ENCODE data around the gene ERN1. TPM values are rescaled to one million over a fixed set of nuclear protein-coding genes. Genes with fewer than 3 reads are reported as not detected.
A peak's percentile ranks its signal among the peaks of the same experiment; 100 is the strongest.
"Not testable (repeated sequence)": the region's sequence is repeated elsewhere in the genome, so short reads cannot be mapped to it uniquely, and the experiment has no call there.

The ERN1 gene
- total RNA-seq, 2 donors from 2014 or later: 23.7 to 24.1 TPM

DNA sequence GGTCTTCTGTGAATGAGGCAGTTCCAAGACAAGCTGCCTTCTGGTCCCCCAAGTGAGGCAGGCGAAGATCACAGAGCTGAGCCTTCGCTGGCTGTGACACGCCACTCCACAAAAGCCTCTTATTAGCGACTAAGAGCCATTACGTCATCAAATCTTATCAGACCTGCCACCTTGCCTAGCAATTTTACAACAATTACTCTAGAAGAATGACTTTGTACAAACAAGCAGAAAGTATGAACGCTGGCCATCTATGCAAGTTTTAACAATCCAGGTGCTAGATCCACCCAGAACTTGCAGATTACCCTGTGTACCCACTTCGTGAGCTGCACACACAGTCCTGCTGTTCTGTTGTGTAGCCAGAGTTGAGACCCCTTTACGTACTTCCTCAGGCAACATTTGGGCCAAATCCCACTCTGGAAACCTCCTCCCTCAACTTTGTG lies 105.7 kb downstream of the ERN1 start:
- Mint-ChIP-seq H3K9me3 (no peaks in the 10 kb centered on the region), H3K27ac (peak overlapping the region; percentile 2 to 96), H3K36me3 (peaks cover 0 to 4% of the 10 kb centered on the region in 2 donors)
- peak in 1 of 2 donors; percentile 39 for DNase-seq (ENCODE audit: low spot score in 2 of 2)
- no peak for ATAC-seq

DNA sequence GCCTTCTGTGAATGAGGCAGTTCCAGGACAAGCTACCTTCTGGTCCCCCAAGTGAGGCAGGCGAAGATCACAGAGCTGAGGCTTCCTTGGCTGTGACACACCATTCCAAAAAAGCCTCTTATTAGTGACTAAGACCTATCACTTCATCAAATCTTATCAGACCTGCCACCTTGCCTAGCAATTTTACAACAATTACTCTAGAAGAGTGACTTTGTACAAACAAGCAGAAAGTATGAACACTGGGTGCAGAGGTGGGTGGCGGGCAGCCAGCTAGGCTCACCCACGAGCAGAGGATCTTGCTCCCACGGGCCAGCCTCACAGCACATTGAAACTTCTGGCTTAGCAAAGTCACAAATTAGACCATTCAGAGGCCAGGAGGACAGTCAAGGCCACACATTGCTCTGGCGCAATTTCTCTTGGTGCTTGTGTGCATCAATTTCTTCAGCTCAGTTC lies 107.3 kb downstream of the ERN1 start:
- ATAC-seq (no peak), DNase-seq (ENCODE audit: low spot score in 2 of 2) (peak in 1 of 2 donors; percentile 48)
- H3K9me3 Mint-ChIP-seq: no peaks in the 10 kb centered on the region
- peaks cover 0 to 8% of the 10 kb centered on the region in 2 donors for H3K36me3 Mint-ChIP-seq
- H3K27ac Mint-ChIP-seq: peak overlapping the region; percentile 96 to 97

DNA sequence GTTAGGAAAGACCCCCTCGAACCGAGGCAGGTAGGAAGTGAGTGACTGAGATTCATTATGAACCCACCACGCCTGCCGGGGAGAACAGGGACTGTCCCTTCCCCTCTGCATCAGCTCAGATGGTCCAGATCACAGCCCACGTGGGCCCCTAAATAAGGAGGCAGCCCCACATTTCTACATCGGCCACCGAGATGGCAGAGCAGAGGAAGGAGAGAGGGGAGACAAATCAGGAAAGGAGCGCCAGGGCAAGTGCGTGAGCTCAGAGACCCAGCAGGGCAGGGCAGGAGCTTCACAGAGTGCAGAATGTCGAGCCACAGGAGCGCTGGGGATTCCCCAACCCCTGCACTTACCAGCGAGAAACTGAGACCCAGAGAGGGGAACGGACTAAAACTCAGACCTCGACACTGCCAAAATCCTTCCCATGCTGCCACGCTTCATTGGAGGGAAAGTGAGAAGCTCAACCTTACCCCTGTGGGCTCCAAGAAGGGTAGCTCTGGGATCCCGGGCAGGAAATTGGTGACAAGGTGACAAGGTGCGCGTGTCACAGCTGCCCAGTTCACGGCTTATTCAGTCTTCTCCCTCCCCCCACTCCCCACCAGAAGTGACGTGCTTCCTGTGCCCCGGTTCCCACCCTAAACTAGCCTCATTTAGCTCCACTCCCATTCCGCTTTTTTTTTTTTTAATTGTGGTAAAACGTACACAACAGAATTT lies 109.7 kb downstream of the ERN1 start, which contains the start of gene ICAM2:
TSS of gene ICAM2 (minus strand) at position 578 of the 711 bp plus-strand sequence. CDS start 13,942 bp downstream, outside the sequence.
- ATAC-seq (peak; percentile 75 to 76), DNase-seq (ENCODE audit: low spot score in 2 of 2) (peak; percentile 63 to 88)
- peak within 1 kb of the TSS; percentile 96 to 99 for H3K27ac Mint-ChIP-seq
- peaks cover 0 to 7% of the 10 kb centered on the region in 2 donors for H3K36me3 Mint-ChIP-seq
- H3K9me3 Mint-ChIP-seq: no peaks in the 10 kb centered on the region

DNA sequence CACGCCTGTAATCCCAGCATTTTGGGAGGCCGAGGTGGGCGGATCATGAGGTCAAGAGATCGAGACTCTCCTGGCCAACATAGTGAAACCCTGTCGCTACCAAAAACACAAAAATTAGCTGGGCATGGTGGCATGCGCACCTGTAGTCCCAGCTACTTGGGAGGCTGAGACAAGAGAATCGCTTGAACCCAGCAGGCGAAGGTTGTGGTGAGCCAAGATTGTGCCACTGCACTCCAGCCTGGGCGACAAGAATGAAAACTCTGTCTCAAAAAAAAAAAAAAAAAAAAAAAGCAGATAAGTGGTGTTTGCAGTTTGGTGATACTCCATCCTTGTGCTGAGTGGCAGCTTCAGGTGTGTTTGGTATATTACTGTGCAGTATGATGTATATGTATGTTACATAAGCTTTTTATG lies 110.4 kb downstream of the ERN1 start:
- H3K36me3 Mint-ChIP-seq, H3K9me3 Mint-ChIP-seq: not testable (repeated sequence)
- peak; percentile 9 to 39 for ATAC-seq
- H3K27ac Mint-ChIP-seq: peak overlapping the region; percentile 96 to 99
- DNase-seq (ENCODE audit: low spot score in 2 of 2): peak in 1 of 2 donors; percentile 54

DNA sequence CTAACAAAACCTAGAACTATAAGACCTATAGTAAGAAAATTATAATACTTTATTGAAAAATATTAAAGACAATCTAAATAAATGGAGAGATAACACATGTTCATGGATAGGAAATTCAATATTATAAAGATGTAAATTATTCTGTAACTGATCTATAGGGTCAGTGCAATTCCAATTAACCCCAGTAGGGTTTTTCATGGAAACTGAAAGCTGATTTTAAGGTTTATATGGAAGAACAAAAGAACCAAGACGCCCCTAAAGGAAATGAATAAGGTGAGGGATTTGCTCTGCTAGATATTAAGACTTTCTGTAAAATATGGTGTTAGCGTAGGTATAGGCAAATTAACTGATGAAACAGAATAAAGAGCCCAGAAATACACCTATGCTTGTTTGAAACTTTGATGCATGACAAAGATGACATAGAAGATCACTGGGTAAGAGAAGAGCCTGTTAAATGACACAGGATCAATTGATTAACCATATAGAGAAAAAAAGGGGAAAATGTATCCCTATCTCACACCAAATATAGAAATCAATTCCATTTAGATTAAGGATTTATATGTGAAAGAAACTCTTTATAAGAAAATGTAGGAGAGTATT lies 112.5 kb downstream of the ERN1 start:
- no peaks in the 10 kb centered on the region for H3K9me3 Mint-ChIP-seq
- H3K36me3 Mint-ChIP-seq: peaks cover 0 to 7% of the 10 kb centered on the region in 2 donors
- DNase-seq (ENCODE audit: low spot score in 2 of 2) (no peak), ATAC-seq (no peak)
- H3K27ac Mint-ChIP-seq: peak overlapping the region; percentile 94 to 98

DNA sequence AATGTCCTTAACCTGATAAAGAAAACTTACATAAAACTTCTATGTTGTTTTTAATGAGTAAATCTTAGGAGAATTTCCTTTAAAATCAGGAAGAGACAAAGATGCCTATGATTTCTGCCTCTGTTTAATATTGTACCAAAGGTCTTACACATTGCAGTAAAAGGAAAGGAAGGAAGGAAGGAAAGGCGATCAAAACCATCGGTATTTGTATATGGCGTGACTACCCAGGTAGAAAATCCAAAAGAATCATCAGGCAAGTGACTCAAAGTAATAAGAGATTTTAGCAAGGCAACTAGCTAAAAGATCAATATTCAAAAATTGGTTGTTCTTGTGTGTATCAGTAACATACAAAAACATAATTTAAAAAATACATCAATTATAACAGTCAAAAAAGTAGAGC lies 113.0 kb downstream of the ERN1 start:
- H3K9me3 Mint-ChIP-seq: no peaks in the 10 kb centered on the region
- no peak for DNase-seq (ENCODE audit: low spot score in 2 of 2)
- ATAC-seq: no peak
- H3K27ac Mint-ChIP-seq: peak overlapping the region; percentile 90 to 98
- H3K36me3 Mint-ChIP-seq: peaks cover 0 to 9% of the 10 kb centered on the region in 2 donors

DNA sequence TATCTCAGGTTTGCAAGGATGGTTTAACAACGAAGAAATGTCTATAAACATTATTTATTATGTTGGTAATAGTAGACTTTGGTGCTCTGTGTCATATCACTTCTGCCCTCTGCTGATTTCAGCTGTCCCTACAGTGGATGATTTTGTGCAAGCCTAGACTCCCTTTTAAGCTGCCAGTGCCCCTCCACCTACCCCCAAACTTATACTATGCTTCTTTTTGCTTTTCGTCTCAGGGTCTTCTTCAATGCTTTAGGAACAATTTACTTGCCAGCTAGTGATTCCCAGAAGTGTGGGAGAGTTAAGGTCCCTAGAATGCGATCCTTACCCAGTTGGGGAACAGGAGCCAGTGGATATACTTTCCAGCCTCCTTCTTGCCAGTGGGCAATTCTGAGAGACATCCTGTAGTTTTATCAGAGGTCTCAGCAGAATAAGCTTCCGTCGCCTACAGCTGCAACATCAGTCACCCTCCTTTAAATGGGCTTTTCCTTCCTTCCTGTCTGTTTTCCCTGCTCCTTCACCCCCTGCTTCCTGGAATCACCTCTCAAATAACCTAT lies 113.6 kb downstream of the ERN1 start:
- Mint-ChIP-seq H3K9me3 (no peaks in the 10 kb centered on the region), H3K27ac (peak overlapping the region; percentile 90 to 98), H3K36me3 (peaks cover 0 to 15% of the 10 kb centered on the region in 2 donors)
- ATAC-seq: no peak
- DNase-seq (ENCODE audit: low spot score in 2 of 2): peak in 1 of 2 donors; percentile 50

DNA sequence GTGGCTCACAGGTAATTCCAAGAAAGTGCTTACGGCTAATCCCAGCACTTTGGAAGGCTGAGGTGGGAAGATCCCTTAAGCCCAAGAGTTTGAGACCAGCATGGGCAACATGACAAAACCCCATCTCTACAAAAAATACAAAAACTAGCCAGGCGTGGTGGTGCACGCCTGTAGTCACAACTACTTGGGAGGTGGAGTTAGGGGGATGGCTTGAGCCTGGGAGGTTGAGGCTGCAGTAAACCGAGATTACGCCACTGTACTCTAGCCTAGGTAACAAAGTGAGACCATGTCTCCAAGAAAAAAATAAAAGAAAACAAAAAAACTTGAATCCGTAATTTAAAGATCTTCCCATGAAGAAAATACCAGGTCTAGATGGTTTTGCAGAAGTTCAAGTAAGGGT lies 114.5 kb downstream of the ERN1 start:
- Mint-ChIP-seq H3K36me3 (peaks cover 0 to 18% of the 10 kb centered on the region in 2 donors), H3K9me3 (no peaks in the 10 kb centered on the region), H3K27ac (peak overlapping the region; percentile 91 to 98)
- DNase-seq (ENCODE audit: low spot score in 2 of 2): peak in 1 of 2 donors; percentile 35
- no peak for ATAC-seq

DNA sequence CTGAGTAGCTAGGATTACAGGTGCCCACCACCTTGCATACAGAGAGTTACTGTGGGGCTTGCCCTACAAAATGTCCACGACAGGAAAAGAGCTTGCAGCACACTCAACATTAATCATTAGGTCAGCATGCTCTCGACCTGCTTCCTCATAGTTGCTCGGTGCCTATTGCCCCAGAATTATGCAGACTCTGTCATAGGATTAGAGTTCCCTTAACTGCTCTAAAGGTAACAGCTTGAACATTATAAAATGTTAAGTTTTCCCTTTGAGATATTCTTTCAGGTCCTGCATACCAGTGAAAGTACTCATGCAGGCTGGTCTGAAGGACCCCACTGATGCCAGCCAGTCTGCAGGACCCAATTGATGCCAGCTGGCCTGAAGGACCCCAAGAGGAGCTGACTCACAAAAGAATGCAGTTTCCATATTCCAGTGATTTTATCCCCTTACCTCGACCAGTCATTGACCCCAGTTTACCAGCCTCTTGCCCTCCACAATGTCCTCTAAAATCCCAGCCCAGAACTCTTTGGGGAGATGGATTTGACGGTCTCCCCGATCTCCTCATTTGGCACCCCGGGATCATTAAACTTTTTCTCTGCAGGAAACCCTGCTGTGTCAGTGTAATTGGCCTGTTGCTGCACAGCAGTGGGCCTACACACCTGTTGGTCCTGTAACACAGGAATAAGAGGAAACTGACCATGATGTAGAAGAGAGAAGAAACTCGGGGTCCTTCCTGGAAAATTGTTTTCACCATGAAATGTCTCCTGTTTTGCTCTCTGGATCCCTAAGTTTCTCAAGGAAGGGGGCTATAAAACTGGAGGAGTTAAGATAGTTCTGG lies 120.2 kb downstream of the ERN1 start:
- DNase-seq (ENCODE audit: low spot score in 2 of 2) (peak in 1 of 2 donors; percentile 40), ATAC-seq (peak in 1 of 2 donors; percentile 24)
- H3K27ac Mint-ChIP-seq: peak overlapping the region; percentile 37 to 79
- H3K36me3 Mint-ChIP-seq: peaks cover 0 to 20% of the 10 kb centered on the region in 2 donors
- H3K9me3 Mint-ChIP-seq: no peaks in the 10 kb centered on the region

DNA sequence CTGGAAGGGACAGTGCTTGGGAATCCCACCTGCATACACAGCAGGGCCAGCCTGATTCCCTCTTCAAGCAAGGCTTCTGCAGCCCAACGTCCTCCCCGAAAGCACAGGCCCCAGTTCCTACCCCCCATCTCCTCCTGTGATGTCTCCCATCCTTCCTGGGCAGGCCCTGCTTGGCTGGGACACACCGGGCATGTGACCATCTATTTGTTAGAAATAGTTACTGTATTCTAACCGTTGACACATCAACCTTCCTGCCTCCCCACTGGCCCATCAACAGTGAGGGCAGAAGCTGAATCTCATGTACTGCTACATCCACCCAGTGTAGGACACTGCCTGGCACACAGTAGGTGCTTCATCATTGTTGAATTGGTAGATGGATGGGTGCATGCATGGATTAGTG lies 121.1 kb downstream of the ERN1 start:
- DNase-seq (ENCODE audit: low spot score in 2 of 2) (no peak), ATAC-seq (no peak)
- H3K9me3 Mint-ChIP-seq: no peaks in the 10 kb centered on the region
- peaks cover 0 to 20% of the 10 kb centered on the region in 2 donors for H3K36me3 Mint-ChIP-seq
- peak overlapping the region in 1 of 2 donors; percentile 37 for H3K27ac Mint-ChIP-seq

DNA sequence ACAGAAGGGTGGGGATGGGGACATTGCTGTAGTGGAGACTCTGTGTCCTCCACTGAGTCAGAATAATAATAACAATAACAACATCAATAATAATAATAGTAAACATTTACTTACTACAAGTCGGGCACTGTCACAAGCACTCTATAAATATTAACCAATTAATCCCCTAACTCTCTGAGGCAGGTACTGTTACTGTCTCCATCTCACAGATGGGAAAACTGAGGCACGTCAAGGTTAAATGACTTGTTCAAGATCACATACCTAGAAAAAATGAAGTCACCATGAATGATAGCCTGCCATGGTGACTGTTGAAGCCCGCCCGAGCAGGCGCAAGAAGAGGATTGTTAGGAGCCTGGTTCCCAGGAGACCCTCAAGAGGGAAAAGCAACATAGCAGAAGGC lies 121.6 kb downstream of the ERN1 start:
- no peak for DNase-seq (ENCODE audit: low spot score in 2 of 2)
- Mint-ChIP-seq H3K27ac (peak overlapping the region; percentile 36 to 37), H3K9me3 (no peaks in the 10 kb centered on the region), H3K36me3 (peaks cover 0 to 20% of the 10 kb centered on the region in 2 donors)
- no peak for ATAC-seq

DNA sequence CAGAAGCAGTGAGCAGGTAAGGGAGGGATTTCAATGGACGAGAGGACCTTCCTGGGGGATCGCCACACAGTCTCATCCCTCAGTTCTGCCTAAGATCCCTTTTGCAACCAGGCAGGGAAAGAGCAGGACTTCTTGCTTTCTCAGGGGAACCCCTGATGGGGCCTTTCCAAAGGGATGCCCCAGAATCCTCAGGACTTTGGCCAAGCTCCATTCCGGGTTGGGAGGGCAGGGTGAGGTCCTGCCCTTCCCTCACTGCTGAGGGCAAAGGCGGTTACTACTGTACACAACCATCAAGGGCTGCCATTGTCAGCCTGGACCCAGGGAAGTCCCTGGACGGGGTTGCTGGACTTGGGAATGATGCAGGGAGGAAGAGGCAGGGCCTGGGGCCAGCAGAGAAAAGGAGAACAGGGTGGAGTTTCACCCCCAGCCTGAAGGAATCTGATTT lies 122.1 kb downstream of the ERN1 start:
- peaks cover 0 to 20% of the 10 kb centered on the region in 2 donors for H3K36me3 Mint-ChIP-seq
- peak overlapping the region; percentile 36 to 81 for H3K27ac Mint-ChIP-seq
- DNase-seq (ENCODE audit: low spot score in 2 of 2) (peak in 1 of 2 donors; percentile 44), ATAC-seq (no peak)
- H3K9me3 Mint-ChIP-seq: no peaks in the 10 kb centered on the region

DNA sequence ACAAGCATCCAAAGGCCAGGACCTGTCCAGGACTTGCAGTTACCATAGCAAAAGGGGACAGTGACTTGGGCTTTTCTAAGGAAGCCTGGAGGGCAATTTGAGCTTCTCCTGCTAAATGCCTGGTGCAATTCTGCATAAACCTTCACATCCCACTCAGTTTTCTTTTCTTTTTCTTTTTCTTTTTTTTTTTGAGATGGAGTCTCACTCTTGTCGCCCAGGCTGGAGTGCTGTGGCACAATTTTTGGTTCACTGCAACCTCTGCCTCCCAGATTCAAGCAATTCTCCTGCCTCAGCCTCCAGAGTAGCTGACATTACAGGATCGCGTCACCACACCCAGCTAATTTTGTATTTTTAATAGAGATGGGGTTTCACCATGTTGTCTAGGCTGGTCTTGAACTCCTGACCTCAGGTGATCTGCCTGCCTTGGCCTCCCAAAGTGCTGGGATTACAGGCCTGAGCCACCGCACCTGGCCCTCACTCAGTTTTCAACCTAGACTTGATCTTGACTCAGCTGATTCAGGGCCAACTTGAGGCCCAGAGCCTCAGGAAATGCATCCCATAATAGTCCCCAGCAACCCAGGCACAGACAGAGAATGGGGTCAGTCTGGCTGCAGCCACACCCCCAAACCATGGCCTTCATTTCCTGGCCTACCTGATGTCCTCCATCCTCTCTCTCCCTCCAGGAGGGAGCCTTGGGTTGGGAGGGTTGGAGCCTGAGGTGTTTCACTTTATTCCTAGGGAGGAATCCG lies 122.7 kb downstream of the ERN1 start:
- H3K36me3 Mint-ChIP-seq: peaks cover 0 to 20% of the 10 kb centered on the region in 2 donors
- not testable (repeated sequence) for H3K9me3 Mint-ChIP-seq

DNA sequence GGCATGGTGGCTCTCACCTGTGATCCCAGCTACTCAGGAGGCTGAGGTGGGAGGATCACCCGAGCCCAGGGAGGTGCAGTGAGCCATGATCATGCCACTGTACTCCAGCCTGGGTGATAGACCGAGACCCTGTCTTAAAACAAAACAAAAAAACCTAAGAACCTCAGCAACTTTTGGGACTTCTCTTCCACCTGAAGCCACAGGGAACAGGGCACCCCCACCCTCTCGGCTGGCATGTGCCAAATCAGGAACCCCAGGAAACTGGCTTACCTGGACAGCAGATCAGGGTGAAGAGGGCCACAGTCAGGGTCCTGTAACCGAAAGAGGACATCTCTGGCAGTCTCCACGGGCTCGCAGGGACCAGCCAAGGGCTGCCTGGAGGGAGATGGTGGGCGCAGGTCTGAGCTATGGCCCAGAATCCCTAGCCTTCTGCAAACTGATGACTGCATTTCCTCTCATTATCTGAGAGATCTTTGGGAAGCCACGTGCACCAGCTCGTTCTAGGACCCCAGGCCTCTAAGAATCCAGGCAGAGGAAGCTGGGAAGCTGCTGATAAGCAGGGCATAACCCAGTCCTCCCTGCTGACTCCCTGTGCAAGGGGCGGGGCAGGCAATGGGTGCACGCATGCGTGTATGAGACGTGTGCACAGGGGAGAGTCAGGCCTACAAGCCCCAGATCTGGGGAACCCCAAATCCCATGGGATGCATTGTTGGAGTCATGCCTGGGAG lies 123.4 kb downstream of the ERN1 start:
- H3K27ac Mint-ChIP-seq: peak overlapping the region in 1 of 2 donors; percentile 81
- peaks cover 0 to 14% of the 10 kb centered on the region in 2 donors for H3K36me3 Mint-ChIP-seq
- DNase-seq (ENCODE audit: low spot score in 2 of 2) (peak in 1 of 2 donors; percentile 45), ATAC-seq (no peak)
- H3K9me3 Mint-ChIP-seq: no peaks in the 10 kb centered on the region

More for the DNA sequence above, 122.7 kb downstream of the ERN1 start:
- H3K27ac Mint-ChIP-seq: peak overlapping the region; percentile 36 to 81
- not testable (repeated sequence) for ATAC-seq
- peak in 1 of 2 donors; percentile 31 for DNase-seq (ENCODE audit: low spot score in 2 of 2)

DNA sequence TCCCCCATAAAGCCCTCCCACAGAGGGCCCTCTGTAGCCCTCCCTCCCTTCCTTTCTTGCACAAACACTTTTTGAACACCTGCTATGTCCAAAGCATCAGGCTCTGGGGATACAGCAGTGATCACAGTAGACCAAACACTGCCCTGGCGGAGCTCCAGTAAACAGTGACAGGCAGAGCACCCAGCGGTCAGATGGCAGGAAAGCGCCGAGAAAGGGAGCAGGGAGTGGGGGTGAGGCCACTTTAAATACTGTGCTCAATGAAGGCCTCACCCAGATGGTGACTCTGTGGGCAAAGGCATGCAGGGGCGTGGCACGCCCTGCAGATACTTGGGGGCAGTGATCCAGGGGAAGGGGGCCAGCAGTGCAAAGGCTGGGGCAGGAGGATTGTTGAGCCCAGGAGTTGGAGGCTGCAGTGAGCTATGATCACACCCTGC lies 124.2 kb downstream of the ERN1 start:
- no peak for ATAC-seq
- Mint-ChIP-seq H3K36me3 (peaks cover 0 to 9% of the 10 kb centered on the region in 2 donors), H3K27ac (peak overlapping the region in 1 of 2 donors; percentile 81), H3K9me3 (no peaks in the 10 kb centered on the region)
- peak in 1 of 2 donors; percentile 23 for DNase-seq (ENCODE audit: low spot score in 2 of 2)

All from activated naive CD4-positive, alpha-beta T cell treated with anti-CD3 and anti-CD28 coated beads, Interleukin-2, amount 50 U/mL, for 72 hours (primary cell).